Heart right ventricle (tissue), 16 donors: ENCODE results near the gene TPCN1. TPM values are rescaled to one million over a fixed set of nuclear protein-coding genes. Genes with fewer than 3 reads are reported as not detected.

Experiments
- ATAC-seq, 8 donors: fragments of 200-7000 bp; cut with Tn5 transposase; one replicate each; pipeline ENCODE4 v1.9.1; 2020; ENCODE audit warnings: mild to moderate bottlenecking in 8 of 8, moderate library complexity in 8 of 8, moderate number of reproducible peaks in 1 of 8
- DNase-seq, 2 donors: peaks; one replicate each; pipeline ENCODE4 v3.0.0-alpha.2; 2020
- H3K27ac ChIP-seq, 10 donors: fragments of 200-600 bp; sonication (generic) in 2 of 10; one replicate each; pipeline versions ENCODE4 v1.5.0 to v1.8.0; 2020 to 2022; ENCODE audit warnings: mild to moderate bottlenecking in 3 of 10
- H3K27me3 ChIP-seq, 7 donors: fragments of 200-600 bp; one replicate each; pipeline ENCODE4 v1.8.0; 2021 to 2022; ENCODE audit warnings: mild to moderate bottlenecking in 2 of 7
- H3K36me3 ChIP-seq, 9 donors: fragments of 200-600 bp; sonication (generic) in 1 of 9; one replicate each; pipeline versions ENCODE4 v1.5.0 to v1.8.0; 2020 to 2022; ENCODE audit warnings: mild to moderate bottlenecking in 2 of 9
- H3K4me1 ChIP-seq, 9 donors: fragments of 200-600 bp; sonication (generic) in 1 of 9; one replicate each; pipeline versions ENCODE4 v1.5.0 to v1.8.0; 2020 to 2022; ENCODE audit warnings: mild to moderate bottlenecking in 4 of 9
- H3K4me3 ChIP-seq, 10 donors: fragments of 200-600 bp; sonication (generic) in 2 of 10; one replicate each; pipeline versions ENCODE4 v1.5.0 to v1.8.0; 2020 to 2022; ENCODE audit warnings: mild to moderate bottlenecking in 7 of 10, moderate library complexity in 2 of 10
- H3K9me3 ChIP-seq, 11 donors: fragments of 200-600 bp in 10 of 11; sonication (generic) in 2 of 11; one replicate each; pipeline versions ENCODE4 v1.5.0 to v1.8.0; 2013 to 2022; ENCODE audit warnings: mild to moderate bottlenecking in 2 of 11, control low read depth in 1 of 11, moderate library complexity in 1 of 11
- CTCF ChIP-seq, 9 donors: fragments of 200-600 bp; sonication (generic) in 2 of 9; IDR thresholded peaks; one replicate each; pipeline versions ENCODE4 v1.5.0 to v1.8.0; 2021 to 2022; ENCODE audit warnings: antibody characterized with exemption in 9 of 9, mild to moderate bottlenecking in 5 of 9, moderate library complexity in 1 of 9
- WGBS, 2 donors: extraction: QIAGEN DNeasy Blood & Tissue Kit; methylation state at CpG; one replicate each; pipeline ENCODE4 v1.1.7; 2013; ENCODE audit warnings: inconsistent platforms in 1 of 2; 5-methylcytosine and 5-hydroxymethylcytosine counted together
- intact Hi-C, 10 donors: fragments of 100-400 bp; cut with DNase I; formaldehyde crosslinking; loops; one replicate each; pipeline versions ENCODE4 v1.11.1 to v1.14.2; 2022
- polyA plus RNA-seq, 2 donors: library from polyadenylated mRNA; stranded (reverse); fragments of 200-250 nt; gene quantifications; one replicate each; pipeline ENCODE4 v1.2.3, GENCODE V29; 2013
- total RNA-seq, 10 donors: library from RNA; stranded (reverse); fragmentation: NEBNext Ultra II Directional in 3 of 10; extraction: Animal tissue kit (Norgen Biotek cat#: 25700) in 3 of 10; gene quantifications; one replicate each; pipeline versions ENCODE4 v1.2.1 to v1.2.4, GENCODE V29; 2021 to 2023
- donor health status: Arrhythmogenic right ventricular cardiomyopathy.
- donor health status: ischemic (EF 13 %, LVEDD 7.1; RV severe dilation, severe dysfunction).
- donor health status: healthy with polysubstance abuse.
- donor health status: DM: no; HTN: yes; CAD: no.
- donor health status: DM: no; HTN: no; CAD: no.
- donor health status: ischemic (EF 25% LVEDD 6.9; RV normal size, moderate dysfunction).
- donor health status: ischemic (EF 25% LVEDD 5.7; RV mildly dilated, moderate dysfunction).
- donor health status: healthy.
- donor health status: DM: yes; HTN: yes; CAD: no.
- donor health status: Ischemic cardiomyopathy.
- donor health status: ischemic (EF 35%, LVEDD 5.7; RV mildly dilated, moderate dysfunction).
- donor health status: nonischemic (EF 11% LVEDD 7.7; RV severe dilation, severe dysfunction).
- donor health status: DM: yes; HTN: yes; CAD: no.
- donor health status: PGD.
- donor health status: ischemic (EF 29% LVEDD 5.4; RV normal size, mild dysfunction).
- donor health status: nonischemic (EF 23%, LVEDD 6.1; RV moderate dilation, normal function).

Gene TPCN1
- total and polyA plus RNA-seq, 12 donors: 16.4 to 163 (median 127) TPM

DNA sequence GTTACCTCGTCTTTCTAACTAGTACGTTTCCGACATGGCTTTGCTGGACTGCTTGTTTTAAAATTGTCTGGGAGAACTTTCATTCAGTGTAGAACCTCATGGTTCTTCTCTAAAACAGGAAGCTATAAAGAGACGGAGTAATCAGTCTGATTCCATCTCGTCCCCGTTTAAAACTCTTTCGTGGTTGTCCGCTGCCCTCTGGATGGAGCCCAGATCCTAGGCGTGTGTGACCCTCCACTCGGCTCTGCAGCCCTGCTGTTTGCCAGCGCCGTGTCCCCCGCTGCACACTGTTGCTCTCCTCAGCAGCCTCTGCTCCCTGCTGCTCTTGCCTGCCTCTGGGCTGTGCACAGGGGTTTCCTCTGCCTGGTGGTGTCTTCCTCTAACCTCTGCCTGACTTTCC lies 63.5 kb downstream of the TPCN1 start:
- H3K4me3 ChIP-seq: no peak overlapping the region
- no peaks in the 10 kb centered on the region for H3K9me3 ChIP-seq
- no peak for ATAC-seq
- peaks cover 0 to 15% (median 4%) of the 10 kb centered on the region in 9 donors for H3K4me1 ChIP-seq
- H3K27me3 ChIP-seq: no peaks in the 10 kb centered on the region
- intact Hi-C loops: no loop called here
- H3K36me3 ChIP-seq: peaks cover 0 to 100% (median 86%) of the 10 kb centered on the region in 9 donors
- H3K27ac ChIP-seq: no peak overlapping the region
- DNase-seq: no peak
- no peak for TF ChIP-seq CTCF (IDR thresholded peaks at IDR 0.05)
- 83 to 85% methylated on average over 13 of the region's 13 CpGs for WGBS, 2 donors

DNA sequence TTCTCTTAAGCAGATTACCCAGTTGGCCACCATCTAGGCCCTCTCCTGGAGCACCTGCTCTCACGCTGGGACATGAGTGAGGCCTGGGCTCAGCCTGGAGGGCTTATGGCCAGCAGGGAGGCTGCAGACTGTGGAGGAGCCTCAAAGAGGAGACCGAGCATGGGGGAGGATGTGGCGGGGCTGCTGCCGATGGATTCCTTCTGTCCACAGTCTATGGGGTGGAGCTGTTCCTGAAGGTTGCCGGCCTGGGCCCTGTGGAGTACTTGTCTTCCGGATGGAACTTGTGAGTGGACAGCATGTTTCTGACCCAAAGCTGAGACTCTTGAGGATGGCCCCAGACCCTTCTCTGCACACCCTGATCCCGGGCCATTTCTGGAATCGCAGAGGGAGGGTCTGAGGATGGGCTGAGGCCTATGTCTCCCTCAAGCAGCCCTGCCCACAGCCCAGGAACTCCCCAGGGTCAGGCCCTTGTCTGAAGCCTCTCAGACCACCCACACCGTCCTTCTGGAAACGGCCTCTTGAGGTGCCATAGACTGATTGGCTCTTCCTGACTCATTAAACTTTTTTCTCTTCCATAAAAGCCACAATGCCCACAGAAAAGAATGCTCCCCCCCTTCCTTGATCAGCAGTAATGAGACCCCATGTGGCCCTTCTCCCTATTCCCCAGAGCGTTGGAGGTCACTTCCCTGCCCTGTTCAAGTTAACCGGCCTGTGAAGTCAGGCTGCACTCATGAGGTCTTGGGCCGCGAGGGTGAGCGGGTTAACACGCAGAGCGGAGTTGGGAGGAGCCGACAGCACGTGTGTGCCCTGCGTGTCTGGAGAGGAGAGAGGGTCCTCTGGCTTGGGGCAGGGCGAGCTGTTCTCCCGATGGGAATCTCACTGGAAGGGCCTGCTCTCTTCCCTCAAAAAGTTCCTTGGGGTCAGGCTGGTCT lies 64.7 kb downstream of the TPCN1 start:
- peak in 1 of 2 donors; percentile 56 for DNase-seq
- Histone ChIP-seq H3K4me3 (no peak overlapping the region), H3K9me3 (no peaks in the 10 kb centered on the region), H3K4me1 (peaks cover 0 to 15% (median 4%) of the 10 kb centered on the region in 9 donors), H3K27ac (peak overlapping the region in 4 of 10 donors; percentile 6 to 42 (median 28)), H3K27me3 (no peaks in the 10 kb centered on the region), H3K36me3 (peaks cover 0 to 100% (median 86%) of the 10 kb centered on the region in 9 donors)
- 74 to 86% methylated on average over 22 of the region's 22 CpGs for WGBS, 2 donors
- TF ChIP-seq CTCF (IDR thresholded peaks at IDR 0.05): no peak
- intact Hi-C loops: no loop called here
- ATAC-seq: peak in 6 of 8 donors; percentile 11 to 29 (median 24)

- intact Hi-C loops: no loop called here
- WGBS, 2 donors: 81 to 84% methylated on average over 11 of the region's 11 CpGs
Measured at GRCh38 chr12:113286712-113287111, 65.4 kb downstream of the TPCN1 start.

More at GRCh38 chr12:113286712-113287111, 65.4 kb downstream of the TPCN1 start:
- Histone ChIP-seq H3K36me3 (peaks cover 0 to 100% (median 86%) of the 10 kb centered on the region in 9 donors), H3K27ac (peak overlapping the region in 4 of 10 donors; percentile 6 to 41 (median 16)), H3K9me3 (no peaks in the 10 kb centered on the region), H3K27me3 (no peaks in the 10 kb centered on the region), H3K4me3 (no peak overlapping the region), H3K4me1 (peaks cover 0 to 15% (median 4%) of the 10 kb centered on the region in 9 donors)
- ATAC-seq: no peak
- no peak for DNase-seq
- TF ChIP-seq CTCF (IDR thresholded peaks at IDR 0.05): no peak
